GF-D8 (cell line): ENCODE results near the gene LCN2.
A peak's percentile ranks its signal among the peaks of the same experiment; 100 is the strongest.
"Not testable (repeated sequence)": the region's sequence is repeated elsewhere in the genome, so short reads cannot be mapped to it uniquely, and the experiment has no call there.

ENCODE experiments used
- DNase-seq: peaks from one replicate; lab custom pipeline; 2025; lab: John Stamatoyannopoulos, UW

LCN2 gene

DNA sequence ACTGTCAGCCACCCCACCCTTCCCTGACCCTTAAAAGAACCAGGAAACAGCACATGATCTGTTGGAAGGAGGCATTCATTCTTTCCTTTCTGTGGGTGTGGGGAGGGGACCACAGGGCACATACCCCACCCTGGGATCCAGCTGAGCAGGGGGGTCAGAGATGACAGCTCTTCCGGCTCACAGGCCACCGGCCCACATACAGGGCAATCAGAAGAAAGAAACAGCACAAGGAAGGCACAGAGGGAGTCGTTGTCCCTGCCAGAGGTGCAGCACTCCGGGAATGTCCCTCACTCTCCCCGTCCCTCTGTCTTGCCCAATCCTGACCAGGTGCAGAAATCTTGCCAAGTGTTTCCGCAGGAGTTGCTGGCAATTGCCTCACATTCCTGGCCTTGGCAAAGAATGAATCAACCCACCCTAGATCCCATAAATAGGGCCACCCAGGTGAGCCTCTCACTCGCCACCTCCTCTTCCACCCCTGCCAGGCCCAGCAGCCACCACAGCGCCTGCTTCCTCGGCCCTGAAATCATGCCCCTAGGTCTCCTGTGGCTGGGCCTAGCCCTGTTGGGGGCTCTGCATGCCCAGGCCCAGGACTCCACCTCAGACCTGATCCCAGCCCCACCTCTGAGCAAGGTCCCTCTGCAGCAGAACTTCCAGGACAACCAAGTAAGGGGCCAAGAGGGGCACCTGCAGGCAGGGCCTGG, at the start of gene LCN2:
Gene LCN2, plus strand, starts transcription at position 453 of the 701 bp plus-strand sequence. Its CDS starts 73 bp downstream, at position 526.
- no peak for DNase-seq

DNA sequence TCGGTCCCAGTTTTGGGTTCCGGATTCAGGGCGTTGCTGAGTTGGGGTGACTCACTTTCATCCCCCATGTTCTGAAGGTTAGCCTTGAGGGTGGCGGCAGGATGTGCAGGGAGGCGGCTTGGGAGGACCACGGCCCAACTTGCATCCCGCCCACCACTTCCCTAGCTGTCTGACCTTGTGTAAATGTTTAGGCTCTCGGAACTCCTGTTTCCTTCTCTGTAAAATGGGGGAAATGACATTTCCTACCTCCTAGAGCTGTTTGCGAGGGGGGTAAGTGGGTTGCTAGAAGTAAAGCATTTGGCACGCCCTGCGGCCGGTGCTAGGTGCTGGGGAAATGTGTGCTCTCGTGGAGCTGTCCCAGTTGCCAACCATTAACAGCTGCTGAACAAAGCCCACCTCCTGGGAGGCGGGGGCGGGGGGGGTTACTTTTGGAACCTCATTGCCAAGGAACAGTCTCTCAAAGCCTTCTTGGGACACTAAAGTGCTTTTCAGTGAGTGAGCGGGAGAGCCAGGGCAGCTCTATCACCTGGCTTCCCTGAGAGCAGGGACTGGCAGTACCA, 49.2 kb upstream of the LCN2 start:
- no peak for DNase-seq

- no peak for DNase-seq
Measured at GRCh38 chr9:128100581-128100980, 48.7 kb upstream of the LCN2 start.

GRCh38 chr9:128101231-128101661, 48.0 kb upstream of the LCN2 start:
- no peak for DNase-seq

GRCh38 chr9:128101690-128102089, 47.6 kb upstream of the LCN2 start:
- DNase-seq, result no peak

DNA sequence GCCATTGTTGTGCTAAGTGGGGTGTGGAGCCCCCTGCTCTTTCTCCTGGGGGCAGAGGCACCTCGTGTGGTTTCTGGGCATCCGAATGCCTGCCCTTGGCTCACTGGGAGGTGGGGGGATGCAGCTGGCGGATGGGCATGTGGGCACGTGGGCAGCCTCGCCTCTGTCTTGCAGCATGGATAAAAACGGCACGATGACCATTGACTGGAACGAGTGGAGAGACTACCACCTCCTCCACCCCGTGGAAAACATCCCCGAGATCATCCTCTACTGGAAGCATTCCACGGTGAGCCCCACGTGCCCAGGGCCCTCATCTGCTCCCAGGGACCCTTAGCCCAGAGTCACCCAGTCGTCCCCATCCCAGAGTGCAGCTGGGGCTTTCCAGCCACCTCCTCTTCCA, 47.1 kb upstream of the LCN2 start:
- no peak for DNase-seq

GRCh38 chr9:128102861-128103588, 46.2 kb upstream of the LCN2 start:
- no peak for DNase-seq

DNA sequence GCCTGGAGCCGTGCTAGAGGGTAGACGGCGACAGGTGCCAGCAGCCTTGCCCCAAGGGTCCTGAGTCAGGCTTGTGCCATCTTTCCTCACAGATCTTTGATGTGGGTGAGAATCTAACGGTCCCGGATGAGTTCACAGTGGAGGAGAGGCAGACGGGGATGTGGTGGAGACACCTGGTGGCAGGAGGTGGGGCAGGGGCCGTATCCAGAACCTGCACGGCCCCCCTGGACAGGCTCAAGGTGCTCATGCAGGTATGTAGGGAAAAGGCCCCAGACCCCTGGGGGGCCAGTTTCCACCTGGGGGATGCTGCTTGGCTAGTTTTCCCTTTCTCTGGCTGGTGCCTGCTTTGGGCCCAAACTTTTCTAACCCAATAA, 45.7 kb upstream of the LCN2 start:
- no peak for DNase-seq

GRCh38 chr9:128104171-128104618, 45.1 kb upstream of the LCN2 start:
- DNase-seq, result peak; percentile 35

DNA sequence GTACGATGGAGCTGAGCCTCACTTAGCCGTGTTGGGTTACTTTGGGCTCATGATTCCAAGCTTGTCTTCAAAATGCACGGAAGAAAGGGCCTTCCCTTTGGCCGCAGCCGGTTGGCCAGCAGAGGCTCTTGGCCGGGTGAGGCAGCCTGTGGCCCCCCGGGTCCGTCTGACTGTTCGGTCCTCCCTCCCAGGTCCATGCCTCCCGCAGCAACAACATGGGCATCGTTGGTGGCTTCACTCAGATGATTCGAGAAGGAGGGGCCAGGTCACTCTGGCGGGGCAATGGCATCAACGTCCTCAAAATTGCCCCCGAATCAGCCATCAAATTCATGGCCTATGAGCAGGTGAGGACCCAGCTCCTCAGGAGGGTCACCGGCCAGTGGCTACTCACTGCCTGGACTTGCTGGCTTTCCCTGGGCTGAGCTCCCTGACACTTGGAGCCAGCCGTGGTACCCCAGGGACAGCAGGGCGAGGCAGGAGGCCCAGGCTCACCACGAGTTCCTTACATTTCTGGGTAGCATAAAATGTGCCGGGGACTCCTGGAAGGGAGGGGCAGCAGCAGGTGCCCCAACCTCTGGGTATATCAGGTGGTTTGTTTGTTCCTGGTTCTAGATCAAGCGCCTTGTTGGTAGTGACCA, 43.6 kb upstream of the LCN2 start:
- DNase-seq, result no peak

DNA sequence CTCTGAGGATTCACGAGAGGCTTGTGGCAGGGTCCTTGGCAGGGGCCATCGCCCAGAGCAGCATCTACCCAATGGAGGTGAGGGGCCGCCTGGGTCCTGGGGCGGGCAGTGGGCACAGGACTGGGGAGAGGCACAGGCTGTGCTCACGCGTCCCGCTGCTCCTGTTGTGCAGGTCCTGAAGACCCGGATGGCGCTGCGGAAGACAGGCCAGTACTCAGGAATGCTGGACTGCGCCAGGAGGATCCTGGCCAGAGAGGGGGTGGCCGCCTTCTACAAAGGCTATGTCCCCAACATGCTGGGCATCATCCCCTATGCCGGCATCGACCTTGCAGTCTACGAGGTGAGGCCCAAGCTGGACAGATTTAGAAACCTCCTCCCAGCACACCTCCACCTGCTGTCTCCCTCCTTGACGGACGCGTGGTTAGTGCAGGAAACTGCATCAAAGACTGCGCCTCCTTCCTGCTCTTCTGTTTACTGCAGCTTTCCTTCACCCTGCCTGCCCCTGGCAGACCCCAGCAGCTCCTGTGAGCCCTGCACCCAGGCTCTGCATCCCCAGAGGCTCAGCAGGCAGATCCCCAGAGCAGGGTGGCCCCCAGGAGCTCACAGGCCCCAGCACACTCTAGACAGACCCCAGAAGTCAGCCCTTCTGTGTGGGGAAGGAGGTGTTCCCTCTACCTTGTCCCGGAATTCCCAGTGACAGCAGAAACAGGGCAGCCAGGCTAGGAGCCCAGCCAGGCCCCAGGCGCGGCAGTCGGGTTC, 42.9 kb upstream of the LCN2 start:
- DNase-seq, result no peak

- no peak for DNase-seq
Measured at GRCh38 chr9:128106940-128107467, 42.2 kb upstream of the LCN2 start.

- DNase-seq, result no peak
Measured at GRCh38 chr9:128107468-128108268, 41.6 kb upstream of the LCN2 start.

- no peak for DNase-seq
Measured at GRCh38 chr9:128108269-128109049, 40.8 kb upstream of the LCN2 start.

DNA sequence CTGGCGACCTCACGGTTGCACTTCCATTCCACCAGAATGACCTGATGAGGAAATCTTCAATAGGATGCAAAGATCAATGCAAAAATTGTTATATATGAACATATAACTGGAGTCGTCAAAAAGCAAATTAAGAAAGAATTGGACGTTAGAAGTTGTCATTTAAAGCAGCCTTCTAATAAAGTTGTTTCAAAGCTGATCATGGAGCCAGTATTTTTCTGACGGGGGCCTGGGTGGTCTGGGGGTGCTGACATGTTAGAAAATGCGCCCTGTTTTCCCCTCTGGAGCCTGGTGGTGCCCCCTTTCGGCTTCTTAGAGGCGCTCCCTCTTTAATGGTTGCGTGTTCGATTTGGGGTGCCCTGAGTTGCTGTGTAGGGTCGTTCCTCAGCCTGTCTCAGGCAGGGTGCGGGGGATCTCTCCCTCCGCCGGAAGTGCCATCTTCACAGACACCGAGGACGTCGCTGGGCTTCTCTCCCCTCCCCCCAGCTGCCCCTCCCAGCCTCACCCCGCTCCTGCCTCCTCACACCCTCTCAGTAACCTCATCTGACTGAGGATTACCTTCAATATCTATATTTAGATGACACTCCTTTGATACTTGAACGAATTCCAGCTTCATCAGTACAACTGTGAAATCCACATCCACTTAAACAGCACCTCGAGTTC, 40.1 kb upstream of the LCN2 start:
- DNase-seq, result no peak

- DNase-seq, result not testable (repeated sequence)
Measured at GRCh38 chr9:128111726-128112125, 37.5 kb upstream of the LCN2 start.

DNA sequence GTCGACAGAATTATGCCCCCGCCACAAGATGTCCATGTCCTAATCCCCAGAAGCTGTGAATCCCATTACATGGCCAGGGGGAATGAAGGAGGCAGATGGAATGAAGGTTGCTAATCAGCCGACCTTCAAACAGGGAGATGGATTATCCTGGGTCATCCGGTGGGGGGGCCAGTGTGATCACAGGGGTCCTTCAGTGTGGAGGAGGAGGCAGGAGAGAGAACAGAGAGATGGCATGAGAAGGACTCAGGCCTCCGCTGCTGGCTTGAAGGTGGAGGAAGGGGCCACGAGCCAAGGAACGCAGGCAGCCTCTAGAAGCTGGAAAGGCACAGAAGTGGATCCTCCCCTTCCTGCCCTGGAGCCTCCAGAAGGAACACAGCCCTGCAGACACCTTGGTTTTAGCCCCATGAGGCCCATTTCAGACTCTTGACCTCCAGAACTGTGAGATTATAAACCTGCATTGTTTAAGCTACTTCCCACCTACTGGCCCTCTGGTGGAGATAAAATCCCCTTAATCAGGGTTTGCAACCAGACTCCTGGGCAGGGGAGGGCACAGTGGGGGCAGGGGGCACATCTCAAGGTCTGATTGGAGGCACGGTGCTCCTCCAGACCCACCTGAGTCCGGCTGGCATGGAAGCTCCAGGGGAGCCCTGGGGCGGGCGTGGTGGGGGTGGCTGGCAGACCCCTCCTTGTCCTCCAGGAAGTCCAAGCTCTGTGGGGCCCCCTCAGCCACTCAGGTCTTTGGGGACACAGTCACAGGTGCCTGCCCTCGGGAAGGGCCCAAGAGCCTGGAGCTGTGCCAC, 35.5 kb upstream of the LCN2 start:
- no peak for DNase-seq

DNA sequence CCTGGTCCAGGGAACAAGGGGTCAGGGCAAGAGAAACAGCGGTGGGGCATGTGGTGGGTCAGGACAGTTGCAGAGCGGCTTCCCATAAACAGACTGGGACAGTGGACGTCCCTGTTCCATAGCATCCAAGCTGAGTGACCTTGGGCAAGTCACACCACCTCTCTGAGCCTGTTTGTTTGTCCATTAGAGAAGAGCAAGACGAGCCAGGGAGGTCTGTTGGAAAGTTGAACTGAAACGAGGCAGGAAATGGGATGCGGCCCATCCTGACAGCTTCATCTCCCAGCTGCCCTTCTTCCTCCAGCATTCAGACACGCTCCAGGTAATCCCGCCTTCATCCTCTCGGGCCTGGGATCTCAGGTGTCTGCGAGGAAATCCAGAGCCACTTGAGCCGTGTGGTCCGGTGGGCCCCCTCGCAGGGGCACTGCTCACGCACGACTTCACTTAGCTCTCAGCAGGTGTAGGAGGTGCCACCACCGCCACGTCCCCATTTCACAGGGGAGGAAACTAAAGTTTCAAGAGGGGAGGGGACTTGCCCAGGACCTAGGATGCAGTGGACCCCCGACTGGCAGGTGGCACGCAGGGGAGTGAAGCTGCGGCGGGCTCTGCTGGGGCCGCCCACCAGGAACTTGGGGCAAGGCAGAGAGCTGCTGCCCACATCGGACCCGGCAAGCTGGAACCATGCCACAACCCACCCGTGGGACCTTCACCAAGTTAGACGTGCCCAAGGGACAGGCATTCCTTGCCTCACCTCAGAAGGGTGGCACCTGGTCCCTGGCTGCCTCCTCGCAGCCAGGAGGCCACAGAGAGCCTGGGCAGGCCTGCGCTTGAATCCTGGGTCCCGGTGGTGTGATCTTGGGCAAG, 34.7 kb upstream of the LCN2 start:
- no peak for DNase-seq
